ENCODE measurements around the gene CHCHD3.
A peak's percentile ranks its signal among the peaks of the same experiment; 100 is the strongest.

CHCHD3 gene

DNA sequence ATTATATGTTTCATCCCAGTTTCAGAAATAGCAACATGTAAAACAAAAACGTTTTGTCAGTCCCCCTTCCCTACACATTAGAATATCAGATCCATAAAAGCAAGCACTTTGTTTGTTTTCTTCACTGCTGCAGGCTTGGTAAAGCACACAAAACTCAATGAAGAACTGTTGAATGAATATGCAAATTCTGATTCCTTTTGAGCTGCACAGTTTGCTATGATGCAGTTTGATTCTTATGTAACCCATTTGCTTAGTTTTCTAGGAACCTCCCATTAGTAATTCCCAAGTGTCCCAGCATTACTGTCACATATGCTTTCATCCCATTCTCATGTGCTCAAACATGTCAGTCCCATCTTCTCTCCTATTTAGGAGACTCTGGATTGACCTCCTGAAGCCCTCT lies 26.1 kb upstream of the CHCHD3 start:
- Mint-ChIP-seq H3K9me3 (peaks cover 9% of the 10 kb centered on the region), H3K4me1 (ENCODE audit: low read depth) (no peaks in the 10 kb centered on the region), H3K27me3 (peaks cover 3% of the 10 kb centered on the region), H3K4me3 (no peak overlapping the region), H3K27ac (no peak overlapping the region), H3K36me3 (ENCODE audit: low read depth) (no peaks in the 10 kb centered on the region)
- intact Hi-C loops (cut with micrococcal nuclease): no loop called here

DNA sequence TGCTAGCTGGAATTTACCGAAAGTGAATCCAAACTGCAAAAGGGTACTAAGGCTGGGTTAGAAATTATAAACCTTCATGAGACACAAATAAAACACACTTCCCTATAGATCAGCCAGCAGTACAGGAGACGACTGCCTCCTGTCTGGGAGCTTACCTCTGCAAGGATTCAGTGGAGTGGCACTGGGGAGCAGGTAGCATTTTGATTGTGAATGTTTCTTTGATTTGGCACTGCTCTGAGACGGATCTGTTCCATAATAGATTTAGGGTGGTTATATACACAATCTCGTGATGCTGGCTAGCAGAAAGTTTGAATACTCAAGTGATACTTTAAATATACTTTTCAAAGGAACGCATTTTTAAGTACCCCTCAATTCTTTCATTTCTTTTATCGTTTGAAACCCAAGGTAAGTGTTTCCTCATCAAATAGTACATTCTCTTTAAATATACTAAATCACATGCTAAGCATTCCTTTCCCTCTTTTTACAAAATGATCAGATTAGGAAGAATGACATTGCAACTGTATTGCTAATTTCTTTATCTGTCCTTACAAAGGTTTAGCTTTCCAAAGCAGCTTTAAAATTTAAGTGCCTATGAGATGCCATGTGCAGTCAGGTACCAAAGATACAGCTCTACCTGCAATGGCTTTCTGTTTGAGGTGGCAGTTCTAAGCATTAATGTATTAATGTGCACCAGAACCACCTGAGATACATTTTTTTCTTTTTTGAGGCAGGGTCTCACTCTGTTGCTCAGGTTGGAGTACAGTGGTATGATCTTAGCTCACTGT lies 20.6 kb upstream of the CHCHD3 start:
- Mint-ChIP-seq H3K27me3 (peaks cover 3% of the 10 kb centered on the region), H3K4me3 (no peak overlapping the region), H3K9me3 (no peaks in the 10 kb centered on the region), H3K4me1 (ENCODE audit: low read depth) (no peaks in the 10 kb centered on the region), H3K36me3 (ENCODE audit: low read depth) (no peaks in the 10 kb centered on the region), H3K27ac (no peak overlapping the region)
- intact Hi-C loops (cut with micrococcal nuclease): no loop called here

DNA sequence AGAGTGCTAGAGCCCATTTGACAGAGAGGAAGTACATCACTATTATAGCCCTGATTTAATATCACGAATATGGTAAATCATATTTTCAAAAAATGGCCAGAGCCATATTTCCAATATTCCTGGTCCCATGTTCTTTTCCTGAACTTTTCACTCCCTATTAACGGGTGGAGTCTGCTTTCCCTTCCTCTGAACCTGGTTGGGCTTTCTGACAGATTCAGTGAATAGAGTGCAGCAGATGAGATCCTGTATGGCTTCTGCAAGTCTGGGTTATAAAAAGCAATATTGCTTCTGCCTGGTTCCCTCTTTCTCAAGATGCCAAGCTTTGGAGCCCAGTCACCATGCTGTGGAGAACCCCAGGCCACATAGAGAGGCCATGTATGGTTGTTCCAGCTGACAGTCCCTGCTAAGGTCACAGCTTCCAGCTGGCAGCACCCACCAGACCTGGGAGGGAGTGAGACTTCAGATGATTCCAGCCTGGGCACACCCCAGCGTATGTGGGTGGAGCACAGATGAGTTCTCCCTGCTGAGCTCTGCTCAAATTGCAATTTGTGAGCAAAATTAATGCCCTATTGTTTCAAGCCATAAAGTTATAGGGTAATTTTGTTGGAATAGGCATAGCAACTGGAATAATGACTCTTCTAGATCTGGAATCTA lies 17.9 kb upstream of the CHCHD3 start:
- Mint-ChIP-seq H3K4me3 (no peak overlapping the region), H3K4me1 (ENCODE audit: low read depth) (no peaks in the 10 kb centered on the region), H3K9me3 (no peaks in the 10 kb centered on the region), H3K27ac (no peak overlapping the region), H3K36me3 (ENCODE audit: low read depth) (no peaks in the 10 kb centered on the region), H3K27me3 (peaks cover 3% of the 10 kb centered on the region)
- intact Hi-C loops (cut with micrococcal nuclease): no loop called here

DNA sequence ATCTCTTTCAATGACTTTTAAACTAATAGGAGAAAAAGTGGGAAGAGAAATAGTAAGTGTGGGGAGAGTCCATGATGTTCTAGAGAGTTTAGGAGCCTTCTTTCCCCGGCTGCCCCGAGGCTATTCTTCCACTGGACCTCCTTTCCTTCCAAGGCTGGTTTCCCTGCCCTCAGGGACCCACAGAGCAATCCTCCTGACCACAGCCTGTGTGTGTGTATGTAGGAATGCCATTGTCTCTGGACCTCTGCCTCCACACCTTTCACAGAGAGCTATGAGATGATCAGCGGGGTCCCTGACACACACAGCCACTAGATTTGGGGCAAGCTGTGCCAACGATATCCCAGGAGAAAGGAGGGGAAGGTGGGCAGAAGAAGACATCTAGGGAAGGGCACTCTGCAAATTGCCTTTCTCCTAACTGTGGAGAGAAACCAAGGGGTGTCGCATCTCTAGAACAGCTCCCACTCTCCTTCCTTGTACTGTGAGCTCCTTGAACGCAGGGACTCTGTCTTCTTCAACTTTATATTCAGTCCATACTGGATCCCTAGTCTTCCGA lies 13.3 kb upstream of the CHCHD3 start:
- intact Hi-C loops (cut with micrococcal nuclease): no loop called here
- Mint-ChIP-seq H3K27me3 (peaks cover 1% of the 10 kb centered on the region), H3K27ac (no peak overlapping the region), H3K4me3 (no peak overlapping the region), H3K4me1 (ENCODE audit: low read depth) (no peaks in the 10 kb centered on the region), H3K9me3 (no peaks in the 10 kb centered on the region), H3K36me3 (ENCODE audit: low read depth) (no peaks in the 10 kb centered on the region)

DNA sequence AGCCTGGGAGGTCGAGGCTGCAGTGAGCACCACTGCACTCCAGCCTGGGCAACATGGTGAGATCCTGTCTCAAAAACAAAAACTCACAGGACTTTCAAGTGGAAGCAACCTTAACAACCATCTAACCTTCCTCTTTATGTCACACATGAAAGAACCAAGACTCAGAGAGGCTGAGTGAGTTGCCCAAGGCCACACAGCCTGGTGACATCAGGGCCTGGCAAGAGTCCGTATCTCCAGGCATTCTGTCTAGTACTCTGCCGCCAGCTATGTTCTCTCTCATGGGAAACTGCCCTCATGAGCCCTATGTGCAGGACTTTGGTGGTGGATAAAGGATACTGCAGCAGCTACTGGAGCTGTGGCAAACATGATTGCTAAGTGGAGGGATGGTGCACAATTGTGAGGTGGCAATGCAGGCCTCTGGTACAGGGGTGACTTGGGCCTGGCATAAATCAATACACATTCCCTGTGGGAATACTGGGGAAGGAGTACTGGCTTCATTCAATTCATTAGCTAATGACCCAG lies 10.1 kb upstream of the CHCHD3 start:
- intact Hi-C loops (cut with micrococcal nuclease): no loop called here
- Mint-ChIP-seq H3K4me3 (no peak overlapping the region), H3K9me3 (no peaks in the 10 kb centered on the region), H3K36me3 (ENCODE audit: low read depth) (no peaks in the 10 kb centered on the region), H3K4me1 (ENCODE audit: low read depth) (no peaks in the 10 kb centered on the region), H3K27ac (no peak overlapping the region), H3K27me3 (no peaks in the 10 kb centered on the region)

DNA sequence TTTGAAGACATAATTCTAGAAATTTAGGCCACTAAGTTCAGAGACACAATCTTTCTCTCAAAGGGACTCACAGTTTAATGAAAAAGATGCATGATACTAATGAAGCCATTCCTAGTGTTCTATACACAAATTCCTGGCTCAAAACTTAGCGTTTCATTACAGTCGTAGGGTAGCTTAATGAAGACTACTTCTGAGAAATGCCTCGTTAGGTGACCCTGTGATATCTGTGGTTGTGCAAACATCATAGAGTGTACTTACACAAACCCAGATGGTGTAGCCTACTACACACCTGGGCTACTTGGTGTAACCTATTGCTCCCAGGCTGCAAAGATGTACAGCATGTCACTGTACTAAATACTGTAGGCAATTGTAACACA lies 488 bp upstream of the CHCHD3 start:
- intact Hi-C loops (cut with micrococcal nuclease): loop anchor here (2.0 to 5.0 kb wide), 3 partner anchors 170 to 1235 kb away; partner anchors contain the start of genes EXOC4, LRGUK and SLC35B4
- Mint-ChIP-seq H3K4me3 (peak overlapping the region; percentile 80), H3K27ac (no peak overlapping the region), H3K9me3 (no peaks in the 10 kb centered on the region), H3K27me3 (no peaks in the 10 kb centered on the region), H3K4me1 (ENCODE audit: low read depth) (peaks cover 17% of the 10 kb centered on the region), H3K36me3 (ENCODE audit: low read depth) (peaks cover 5% of the 10 kb centered on the region)

DNA sequence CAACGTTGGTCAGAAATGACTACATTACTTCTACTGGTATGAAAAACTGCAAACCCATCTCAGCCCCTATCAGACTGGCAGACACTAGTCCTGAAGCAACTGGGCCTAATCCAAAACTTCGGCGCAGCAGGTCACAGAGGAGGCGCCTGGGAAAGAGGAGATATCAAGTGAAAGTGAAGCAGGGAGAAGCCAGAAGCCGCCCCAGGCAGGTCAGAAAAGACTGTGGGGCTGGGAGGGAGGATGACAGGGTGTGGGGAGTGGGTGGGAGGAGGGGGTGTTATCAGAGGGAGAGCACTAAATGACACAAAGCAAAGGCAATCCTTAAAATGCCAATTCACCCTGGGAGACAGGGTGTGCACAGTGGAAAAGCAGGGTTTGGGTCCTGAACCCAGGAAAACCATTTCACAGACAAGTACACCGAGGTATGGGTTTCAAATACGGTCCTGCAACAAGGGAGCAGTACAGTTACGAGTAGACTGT lies 731 bp downstream of the CHCHD3 start:
- H3K27me3 Mint-ChIP-seq: no peaks in the 10 kb centered on the region
- peak overlapping the region; percentile 93 for H3K27ac Mint-ChIP-seq
- intact Hi-C loops (cut with micrococcal nuclease): loop anchor here (5.0 kb wide), 2 partner anchors 1046 to 1236 kb away; partner anchors contain the start of genes LRGUK and SLC35B4
- peaks cover 24% of the 10 kb centered on the region for H3K4me1 Mint-ChIP-seq (ENCODE audit: low read depth)
- H3K9me3 Mint-ChIP-seq: no peaks in the 10 kb centered on the region
- H3K4me3 Mint-ChIP-seq: peak overlapping the region; percentile 80
- peaks cover 5% of the 10 kb centered on the region for H3K36me3 Mint-ChIP-seq (ENCODE audit: low read depth)

DNA sequence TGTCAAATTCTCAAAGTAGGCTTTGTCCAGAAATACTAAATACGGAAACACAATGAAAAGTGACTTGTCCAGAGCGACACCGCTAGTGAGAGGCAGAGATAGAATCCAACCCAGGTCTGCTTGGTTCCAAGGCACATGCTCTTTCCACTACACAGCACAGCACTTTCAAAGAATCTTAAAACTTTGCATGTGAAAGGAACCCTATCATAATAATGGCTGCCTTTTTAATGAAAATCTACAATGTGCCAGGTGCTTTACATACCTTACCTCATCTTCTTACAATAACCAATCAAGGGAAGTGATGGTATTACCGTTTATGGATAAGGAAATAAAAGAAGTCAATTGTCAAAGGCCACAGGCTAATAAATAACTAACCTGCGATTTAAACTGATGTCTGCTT lies 2.6 kb downstream of the CHCHD3 start:
- Mint-ChIP-seq H3K9me3 (no peaks in the 10 kb centered on the region), H3K36me3 (ENCODE audit: low read depth) (peaks cover 15% of the 10 kb centered on the region), H3K27ac (no peak overlapping the region), H3K4me1 (ENCODE audit: low read depth) (peaks cover 34% of the 10 kb centered on the region), H3K4me3 (no peak overlapping the region), H3K27me3 (no peaks in the 10 kb centered on the region)
- intact Hi-C loops (cut with micrococcal nuclease): no loop called here

DNA sequence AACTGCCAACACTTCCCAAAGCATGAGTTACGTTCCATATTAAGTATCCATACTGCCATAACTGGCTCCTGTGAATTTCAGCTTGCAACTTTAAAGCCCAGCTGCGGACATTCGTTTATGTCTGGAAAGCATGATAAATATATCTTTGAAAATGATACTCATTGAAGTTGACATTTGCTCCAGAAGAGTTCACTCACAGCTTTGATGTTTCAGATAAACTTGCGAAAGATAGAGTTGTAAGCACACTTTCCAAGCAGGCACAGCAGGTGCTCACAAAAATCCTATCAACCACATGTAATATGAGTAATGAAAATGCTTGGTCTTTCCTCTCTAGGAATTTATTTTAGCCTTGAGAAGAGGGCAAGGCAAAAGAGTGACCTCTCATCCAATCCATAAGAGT lies 4.5 kb downstream of the CHCHD3 start:
- intact Hi-C loops (cut with micrococcal nuclease): no loop called here
- Mint-ChIP-seq H3K27ac (no peak overlapping the region), H3K4me3 (no peak overlapping the region), H3K9me3 (no peaks in the 10 kb centered on the region), H3K27me3 (no peaks in the 10 kb centered on the region), H3K36me3 (ENCODE audit: low read depth) (peaks cover 15% of the 10 kb centered on the region), H3K4me1 (ENCODE audit: low read depth) (peaks cover 49% of the 10 kb centered on the region)

DNA sequence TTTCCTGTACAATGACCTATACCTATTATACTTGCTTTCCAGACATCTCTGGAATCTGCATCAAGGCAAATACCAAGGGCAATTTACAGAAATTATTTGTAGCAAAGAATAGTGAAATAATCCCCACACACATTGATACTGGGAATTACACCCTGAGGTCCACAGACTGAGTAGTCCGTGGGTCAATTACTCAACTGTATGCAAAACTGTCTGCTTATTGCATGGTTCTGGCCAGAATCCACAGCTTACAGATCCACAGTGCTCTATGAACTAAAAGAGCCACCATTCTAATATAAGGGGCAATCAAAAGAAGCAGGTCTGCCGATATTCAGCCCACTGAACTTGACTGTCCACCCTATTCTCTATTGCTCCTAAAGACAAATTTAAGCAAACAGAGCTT lies 5.7 kb downstream of the CHCHD3 start:
- Mint-ChIP-seq H3K36me3 (ENCODE audit: low read depth) (peaks cover 10% of the 10 kb centered on the region), H3K27me3 (no peaks in the 10 kb centered on the region), H3K27ac (no peak overlapping the region), H3K4me1 (ENCODE audit: low read depth) (peaks cover 47% of the 10 kb centered on the region), H3K9me3 (no peaks in the 10 kb centered on the region), H3K4me3 (no peak overlapping the region)
- intact Hi-C loops (cut with micrococcal nuclease): no loop called here

DNA sequence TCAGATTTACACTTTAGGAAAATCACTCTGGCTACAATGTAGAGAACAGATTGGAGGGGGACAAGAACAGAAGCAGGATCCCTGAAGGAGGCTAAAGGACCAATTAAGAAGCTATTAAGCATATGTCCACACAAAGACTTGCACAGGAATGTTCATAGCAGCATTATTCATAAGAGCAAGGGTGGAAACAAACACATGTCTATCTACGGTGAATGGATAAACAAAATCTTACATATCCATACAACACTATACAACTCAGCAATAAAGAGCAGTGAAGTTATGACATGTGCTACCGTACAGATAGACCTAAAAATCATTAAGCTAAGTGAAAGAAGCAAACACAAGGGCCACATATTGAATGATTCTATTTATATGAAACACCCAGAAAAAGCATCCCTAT lies 10.4 kb downstream of the CHCHD3 start:
- H3K27ac Mint-ChIP-seq: no peak overlapping the region
- peaks cover 43% of the 10 kb centered on the region for H3K36me3 Mint-ChIP-seq (ENCODE audit: low read depth)
- no peaks in the 10 kb centered on the region for H3K9me3 Mint-ChIP-seq
- intact Hi-C loops (cut with micrococcal nuclease): no loop called here
- no peaks in the 10 kb centered on the region for H3K27me3 Mint-ChIP-seq
- peaks cover 33% of the 10 kb centered on the region for H3K4me1 Mint-ChIP-seq (ENCODE audit: low read depth)
- no peak overlapping the region for H3K4me3 Mint-ChIP-seq

DNA sequence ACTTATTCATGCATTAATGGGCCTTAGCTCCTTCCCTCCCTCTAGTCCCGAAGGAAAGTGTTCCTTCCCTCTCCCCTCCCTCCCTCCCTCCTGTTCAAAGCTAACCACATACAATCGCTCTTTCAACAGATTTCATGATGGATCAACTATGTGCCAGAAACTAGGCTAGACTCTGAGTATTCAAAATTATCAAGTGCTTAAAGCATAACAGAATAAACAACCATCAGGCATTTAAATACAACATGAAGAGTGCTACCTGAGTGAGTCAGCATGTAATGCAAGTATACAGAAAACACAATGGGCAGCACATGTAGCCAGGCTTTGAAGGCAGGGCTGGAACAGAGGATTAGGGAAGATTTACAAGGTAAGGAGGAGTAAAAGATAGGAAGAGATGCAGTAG lies 11.3 kb downstream of the CHCHD3 start:
- peaks cover 30% of the 10 kb centered on the region for H3K4me1 Mint-ChIP-seq (ENCODE audit: low read depth)
- H3K36me3 Mint-ChIP-seq (ENCODE audit: low read depth): peaks cover 45% of the 10 kb centered on the region
- intact Hi-C loops (cut with micrococcal nuclease): no loop called here
- H3K27ac Mint-ChIP-seq: no peak overlapping the region
- H3K9me3 Mint-ChIP-seq: no peaks in the 10 kb centered on the region
- no peaks in the 10 kb centered on the region for H3K27me3 Mint-ChIP-seq
- H3K4me3 Mint-ChIP-seq: no peak overlapping the region

DNA sequence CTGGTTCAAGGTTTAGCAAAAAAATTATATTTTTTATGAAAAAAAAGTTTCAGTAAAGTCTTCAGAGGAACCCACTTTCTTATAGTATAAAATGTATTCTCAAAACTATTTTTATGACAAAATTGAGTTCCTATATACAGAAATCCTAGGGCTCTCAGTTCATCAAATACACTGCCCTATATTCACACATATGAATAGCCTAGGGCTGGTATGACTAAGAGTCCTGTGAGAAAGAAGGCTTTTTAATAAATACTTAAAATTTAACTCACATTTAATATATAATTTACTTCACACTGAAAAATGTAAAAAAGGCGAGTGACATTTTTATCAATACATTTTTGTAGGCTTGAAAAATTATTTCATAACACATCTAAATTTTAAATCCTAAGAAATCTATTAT lies 16.6 kb downstream of the CHCHD3 start:
- Mint-ChIP-seq H3K4me1 (ENCODE audit: low read depth) (peaks cover 8% of the 10 kb centered on the region), H3K36me3 (ENCODE audit: low read depth) (peaks cover 48% of the 10 kb centered on the region), H3K27ac (no peak overlapping the region), H3K27me3 (no peaks in the 10 kb centered on the region), H3K4me3 (no peak overlapping the region), H3K9me3 (no peaks in the 10 kb centered on the region)
- intact Hi-C loops (cut with micrococcal nuclease): no loop called here

DNA sequence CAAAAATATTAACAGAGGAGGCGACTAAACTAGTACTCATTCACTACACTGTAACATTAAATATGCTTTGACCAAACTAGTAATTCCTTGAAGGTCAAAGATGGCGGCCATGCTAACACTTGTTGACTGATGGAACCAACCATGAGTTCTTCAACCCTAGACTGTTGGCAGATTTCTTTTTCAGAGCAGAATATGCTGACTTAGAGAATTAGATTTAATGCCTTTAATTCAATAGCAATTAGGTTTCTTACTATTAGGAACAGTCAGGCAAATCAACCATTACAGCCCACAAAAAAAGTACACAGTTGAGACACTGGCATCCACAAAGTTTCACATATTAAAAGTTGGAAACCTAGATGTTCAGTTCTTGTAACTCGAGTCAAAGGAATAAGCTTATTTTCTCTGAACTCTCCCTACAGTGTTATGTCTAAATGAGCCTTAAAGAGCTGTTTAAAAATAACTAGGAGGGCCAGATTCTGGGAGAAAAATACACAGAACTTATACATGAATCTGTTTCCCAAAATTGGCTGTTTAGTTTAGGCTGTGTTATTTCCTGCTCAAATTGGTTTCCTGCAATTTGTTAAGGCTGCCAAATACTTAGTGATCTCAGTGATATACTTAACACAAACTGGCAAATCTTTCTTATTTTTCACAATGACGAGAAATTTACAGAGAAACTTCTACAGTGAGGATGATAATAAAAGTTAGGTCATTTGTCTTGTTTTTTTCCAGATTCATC lies 17.6 kb downstream of the CHCHD3 start:
- no peaks in the 10 kb centered on the region for H3K27me3 Mint-ChIP-seq
- no peaks in the 10 kb centered on the region for H3K9me3 Mint-ChIP-seq
- H3K4me1 Mint-ChIP-seq (ENCODE audit: low read depth): peaks cover 19% of the 10 kb centered on the region
- no peak overlapping the region for H3K27ac Mint-ChIP-seq
- H3K36me3 Mint-ChIP-seq (ENCODE audit: low read depth): peaks cover 45% of the 10 kb centered on the region
- H3K4me3 Mint-ChIP-seq: no peak overlapping the region
- intact Hi-C loops (cut with micrococcal nuclease): no loop called here
